GM12872 (cell line): Measurements from ENCODE around the gene DVL1.

Experiments
- CTCF ChIP-seq: IDR thresholded peaks from 3 replicates; pipeline ENCODE4 v1.5.1; 2011; ENCODE audit warnings: low read depth, mild to moderate bottlenecking, low read length, moderate library complexity; ENCODE audit not compliant: insufficient read depth

The DVL1 gene

DNA sequence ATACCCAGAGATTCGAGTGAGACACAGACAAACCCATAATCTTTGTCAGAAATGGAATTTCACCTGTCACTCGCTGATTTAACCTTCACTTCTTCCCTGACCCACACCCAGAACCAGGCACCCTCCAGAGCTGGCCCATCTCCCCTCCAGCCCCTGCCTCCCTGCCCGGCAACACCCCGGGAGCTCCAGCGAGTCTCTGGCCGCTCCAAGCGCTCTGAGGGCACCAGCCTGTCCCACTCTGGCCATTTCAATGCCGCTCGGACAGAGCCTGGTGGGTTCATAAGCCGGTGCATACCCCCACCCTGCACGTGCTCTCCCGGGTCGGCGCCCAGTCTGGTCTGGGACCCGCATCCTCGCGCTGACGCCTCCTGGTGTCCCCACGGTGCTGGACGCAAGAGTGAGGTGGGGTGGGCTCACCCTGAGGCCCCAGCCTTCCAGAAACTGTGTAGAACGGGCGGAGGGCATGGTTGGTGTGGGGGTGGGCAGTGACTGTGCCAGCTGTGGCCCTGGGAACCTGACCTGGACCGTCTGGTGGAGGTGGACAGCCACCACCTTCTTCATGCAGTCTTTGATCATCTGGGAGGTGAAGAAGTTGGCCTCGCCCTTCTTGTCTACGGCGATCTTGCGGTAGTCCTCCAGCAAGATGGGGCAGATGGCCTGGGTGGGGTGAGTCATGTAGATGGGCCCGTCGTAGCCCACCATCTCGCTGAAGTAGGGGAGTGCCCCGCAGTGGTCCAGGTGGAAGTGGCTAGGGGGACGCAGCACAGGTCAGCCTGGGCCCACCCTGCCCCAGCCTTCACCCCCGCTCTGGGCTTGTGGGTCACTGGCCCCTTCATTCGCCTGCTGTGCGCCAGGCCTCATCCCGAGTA, 30.2 kb downstream of the DVL1 start:
- TF ChIP-seq CTCF: no peak

DNA sequence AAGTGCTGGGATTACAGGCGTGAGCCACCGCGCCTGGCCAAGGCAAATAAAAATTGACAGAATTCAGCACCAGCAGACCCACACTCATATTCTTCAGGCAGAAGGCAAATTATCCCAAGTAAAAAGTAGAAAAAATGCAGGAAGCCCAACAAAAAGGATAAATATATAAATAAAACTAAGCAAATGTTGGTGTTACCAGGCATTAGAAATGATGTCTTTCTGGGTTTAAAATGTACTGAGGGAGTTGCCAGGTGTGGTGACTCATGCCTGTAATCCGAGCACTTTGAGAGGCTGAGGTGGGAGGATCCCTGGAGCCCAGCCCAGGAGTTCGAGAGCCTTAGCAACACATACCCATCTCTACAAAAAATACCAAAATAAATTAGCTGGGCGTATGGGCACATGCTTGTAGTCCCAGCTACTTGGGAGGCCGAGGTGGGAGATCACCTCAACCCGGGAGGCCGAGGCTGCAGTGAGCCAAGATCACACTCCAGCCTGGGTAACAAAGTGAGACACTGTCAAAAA, 31.0 kb downstream of the DVL1 start:
- no peak for TF ChIP-seq CTCF

DNA sequence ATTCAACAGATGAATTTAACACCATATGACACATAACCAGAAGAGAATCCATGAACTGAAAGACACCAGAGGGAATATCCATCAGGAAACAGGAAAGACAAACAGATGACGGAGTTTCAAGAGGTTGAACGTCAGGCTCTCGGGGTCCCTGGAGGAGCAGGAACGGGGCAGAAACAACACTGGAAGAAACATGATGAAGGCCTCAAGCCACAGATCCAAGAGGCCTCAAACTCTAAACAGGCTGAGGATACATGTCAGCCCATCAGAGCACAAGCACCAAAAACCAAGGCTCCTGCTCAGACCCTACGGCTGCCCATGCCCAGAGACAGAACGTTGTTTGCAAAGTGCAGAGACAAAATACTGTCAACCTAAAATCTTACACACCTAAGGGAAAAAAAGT, 31.8 kb downstream of the DVL1 start:
- no peak for TF ChIP-seq CTCF

GRCh38 chr1:1315435-1315954, 33.7 kb downstream of the DVL1 start:
- TF ChIP-seq CTCF: no peak

DNA sequence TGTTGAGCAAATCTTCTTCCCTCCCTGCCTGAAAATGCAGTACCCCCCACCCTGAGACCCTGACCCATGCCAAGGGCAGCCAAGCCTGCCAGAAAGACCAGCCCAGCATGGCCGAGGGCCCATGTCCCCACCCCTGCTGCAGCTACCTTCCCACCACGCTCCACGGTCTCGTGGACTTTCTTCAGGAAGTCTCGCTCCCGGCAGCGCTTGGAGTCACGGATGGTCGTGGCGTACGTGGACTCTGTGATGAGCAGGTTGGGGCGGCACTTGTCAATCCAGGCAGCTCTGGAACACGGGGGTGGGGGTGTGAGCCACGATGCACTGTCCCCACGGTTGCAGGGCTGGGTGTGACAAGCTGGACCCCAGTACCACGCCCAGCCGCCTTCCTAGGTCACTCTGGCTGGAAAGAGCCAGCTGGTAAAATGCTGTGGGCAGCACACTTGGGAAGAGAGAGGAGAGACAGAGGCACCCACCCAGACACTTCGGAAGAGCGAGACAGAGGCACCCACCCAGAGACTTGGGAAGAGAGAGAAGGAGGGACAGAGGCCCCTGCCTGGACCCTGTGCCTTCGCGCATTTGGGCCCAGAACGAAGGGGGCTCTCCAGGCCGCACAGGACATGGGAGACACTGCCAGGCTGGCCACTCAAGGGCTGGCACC, 34.4 kb downstream of the DVL1 start:
- no peak for TF ChIP-seq CTCF

DNA sequence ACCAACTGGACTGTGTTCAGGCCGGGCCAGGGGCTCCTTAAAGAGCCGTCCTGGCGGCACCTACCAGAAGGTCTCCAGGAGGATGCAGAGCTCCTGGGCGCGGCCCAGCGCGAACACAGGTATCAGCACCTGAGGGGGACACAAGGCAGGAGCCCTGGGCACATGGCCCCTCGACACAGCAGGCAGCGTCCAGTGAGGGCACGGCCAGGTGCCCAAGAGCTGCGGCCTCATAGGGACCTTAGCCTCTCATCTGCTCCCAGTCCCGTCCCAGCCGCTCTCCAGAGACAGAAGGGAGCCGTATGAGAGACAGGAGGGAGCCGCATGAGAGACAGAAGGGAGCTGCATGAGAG, 35.0 kb downstream of the DVL1 start:
- no peak for TF ChIP-seq CTCF

DNA sequence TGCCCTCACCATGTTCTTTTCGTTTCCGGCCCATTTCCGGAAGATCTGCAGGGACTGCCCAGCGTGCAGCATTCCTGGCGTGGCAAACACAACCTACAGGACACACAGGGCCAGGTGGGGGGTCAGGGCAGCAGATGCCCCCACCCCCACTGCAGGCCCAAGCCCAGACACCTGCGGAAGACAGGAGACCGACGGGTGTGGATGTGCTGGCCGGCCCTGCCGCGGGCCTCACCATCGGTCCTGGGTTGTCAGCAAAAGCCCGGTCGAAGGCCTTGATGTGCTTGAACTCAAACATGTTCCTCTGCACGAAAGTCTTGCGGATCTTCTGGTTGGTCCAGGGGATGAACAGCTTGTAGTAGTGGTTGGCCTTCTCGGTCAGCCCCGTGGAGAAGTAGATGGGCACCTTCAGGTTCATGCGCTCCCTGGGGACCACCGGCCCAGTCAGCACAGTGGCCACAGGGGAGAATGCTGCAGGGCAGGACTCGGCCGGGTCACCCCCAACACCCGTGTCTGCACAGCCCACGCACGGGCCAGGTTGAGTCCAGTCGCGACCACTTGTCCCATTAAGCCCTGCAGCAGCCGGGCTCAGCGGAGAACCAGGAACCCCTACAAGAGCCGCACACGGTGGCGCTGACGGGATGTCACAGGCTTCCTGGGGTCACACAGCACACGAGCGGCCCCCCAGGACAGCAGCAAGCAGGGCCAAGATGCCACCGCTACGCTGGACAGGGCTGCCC, 35.5 kb downstream of the DVL1 start:
- no peak for TF ChIP-seq CTCF
